Ovary (tissue), 9 donors: ENCODE data around the gene LRMDA. TPM values are rescaled to one million over a fixed set of nuclear protein-coding genes. Genes with fewer than 3 reads are reported as not detected.

Experiments used
- DNase-seq, 5 donors: peaks; one replicate each; pipeline ENCODE4 v3.0.0-alpha.2; 2019 to 2020
- H3K27ac ChIP-seq, 2 donors: fragments of 200-600 bp; one replicate each; pipeline versions ENCODE4 v1.5.1 to v1.8.0; 2019 to 2022
- H3K27me3 ChIP-seq: fragments of 200-600 bp; one replicate; pipeline ENCODE4 v1.8.0; 2022
- H3K36me3 ChIP-seq: fragments of 200-600 bp; sonication (generic); one replicate; pipeline ENCODE4 v1.5.1; 2019
- H3K4me1 ChIP-seq: one replicate; pipeline ENCODE4 v1.8.1; 2013; ENCODE audit warnings: mild to moderate bottlenecking, moderate library complexity; ENCODE audit not compliant: insufficient read depth
- H3K4me3 ChIP-seq: fragments of 200-600 bp; sonication (generic); one replicate; pipeline ENCODE4 v1.5.1; 2017
- H3K9me3 ChIP-seq, 2 donors: fragments of 200-600 bp in 1 of 2; sonication (generic) in 1 of 2; one replicate each; pipeline versions ENCODE4 v1.5.1 to v1.8.1; 2013 to 2019; ENCODE audit warnings: mild to moderate bottlenecking in 1 of 2, moderate library complexity in 1 of 2
- EP300 ChIP-seq: sonication (generic); formaldehyde crosslinking; IDR thresholded peaks from one replicate; pipeline ENCODE4 v1.6.1; 2017; ENCODE audit warnings: antibody characterized with exemption
- POLR2A ChIP-seq: fragments of 450-650 bp; IDR thresholded peaks from one replicate; pipeline ENCODE4 v1.6.1; 2017; ENCODE audit warnings: antibody characterized with exemption, mild to moderate bottlenecking, moderate library complexity
- WGBS, 3 donors: extraction: QIAGEN DNeasy Blood & Tissue Kit in 1 of 3; methylation state at CpG; one replicate each; pipeline versions ENCODE4 v1.1.5 to v1.1.7; 2013 to 2017; 5-methylcytosine and 5-hydroxymethylcytosine counted together
- intact Hi-C, 4 donors: fragments of 100-400 bp; cut with DNase I; formaldehyde crosslinking; loops; one replicate each; pipeline versions ENCODE4 v1.11.0 to v1.15.1; 2022 to 2023
- polyA plus RNA-seq, 2 donors: library from polyadenylated mRNA; stranded (reverse); fragments of 200-250 nt in 1 of 2; fragments of 350-450 nt in 1 of 2; fragmentation: Illumina TruSeq in 1 of 2; extraction: RNeasy Lipid Tissue Mini Kit (QIAGEN cat#74804) in 1 of 2; gene quantifications; one replicate each; pipeline ENCODE4 v1.2.3, GENCODE V29; 2013 to 2014
- total RNA-seq, 7 donors: library from RNA; depleted of rRNA in 2 of 7; stranded (reverse); fragments of >200 nt in 2 of 7; fragmentation: NEBNext Ultra II Directional in 3 of 7; extraction: Animal tissue kit (Norgen Biotek cat#: 25700) in 3 of 7; gene quantifications; one replicate each; pipeline versions ENCODE4 v1.1.0 to v1.2.4, GENCODE V29; 2016 to 2023
- TF ChIP-seq, protein P1 (sequence below), 3 donors: fragments of 450-650 bp in 2 of 3; fragments of 200-600 bp in 1 of 3; IDR thresholded peaks; one replicate each; pipeline versions ENCODE4 v1.5.1 to v1.8.0; 2016 to 2022; ENCODE audit warnings: antibody characterized with exemption in 3 of 3, mild to moderate bottlenecking in 1 of 3
- donor health status: DM: no; HTN: no; CAD: no; lungs with moderate emphysema.
- donor health status: DM: no; HTN: no; CAD: no.
- donor health status: Bipolar disorder and iron deficiency.
- donor health status: DM: yes; HTN: yes; CAD: no.
- donor health status: DM: no; HTN: no; CAD: no.
- donor health status: DM: yes; HTN: yes; CAD: no.

LRMDA gene
- total and polyA plus RNA-seq, 9 donors, result 14.8 to 30.7 (median 22.9) TPM

DNA sequence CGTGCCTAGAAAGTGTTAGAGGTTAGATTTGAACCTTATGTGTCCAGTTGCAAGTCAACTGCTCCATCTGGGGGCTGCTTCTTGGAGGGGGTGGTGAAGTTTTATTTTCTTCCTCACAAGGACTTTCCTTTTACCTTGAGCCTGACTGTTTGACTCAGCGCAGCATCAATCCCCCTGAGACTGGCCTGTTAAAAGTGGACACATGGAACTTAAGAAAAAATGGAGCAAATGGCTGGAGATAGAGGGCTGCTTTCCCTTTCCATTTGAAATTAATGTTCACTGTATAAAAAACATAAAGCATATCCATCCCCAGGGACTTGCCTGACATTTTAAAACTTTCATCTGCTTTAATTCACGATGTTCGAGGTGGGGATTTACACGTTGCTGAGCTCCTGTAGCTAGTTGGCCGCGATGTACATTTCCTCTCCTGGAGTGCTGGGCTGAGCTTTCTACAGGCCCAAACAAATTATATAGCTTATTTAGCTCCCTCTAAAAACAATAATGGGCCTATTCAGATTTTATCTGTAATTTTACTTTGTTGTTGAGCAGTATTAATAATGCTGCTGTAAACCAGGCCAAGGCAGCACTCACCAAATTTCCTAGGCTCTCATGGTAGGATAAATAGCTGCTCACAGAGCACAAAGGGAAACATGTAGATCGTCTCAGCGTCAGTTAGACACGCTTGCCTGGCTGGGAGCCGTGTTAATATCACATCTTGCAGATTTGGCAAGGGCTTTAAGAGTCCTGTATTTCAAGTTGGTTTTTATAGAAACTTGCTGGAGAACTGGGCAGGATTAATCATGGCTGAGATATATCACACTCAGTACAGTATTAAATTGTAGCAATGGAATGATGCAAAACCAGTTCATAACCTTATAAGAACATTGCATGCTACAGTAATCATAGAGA lies 251.5 kb downstream of the LRMDA start:
- Histone ChIP-seq H3K36me3 (no peaks in the 10 kb centered on the region), H3K9me3 (no peaks in the 10 kb centered on the region), H3K27ac (no peak overlapping the region), H3K27me3 (no peaks in the 10 kb centered on the region), H3K4me3 (no peak overlapping the region), H3K4me1 (no peaks in the 10 kb centered on the region)
- intact Hi-C loops, result no loop called here
- 54 to 82% (median 75%) methylated on average over 11 of the region's 11 CpGs for WGBS, 3 donors
- DNase-seq, result peak in 1 of 5 donors; percentile 41
- TF ChIP-seq, protein P1, sequence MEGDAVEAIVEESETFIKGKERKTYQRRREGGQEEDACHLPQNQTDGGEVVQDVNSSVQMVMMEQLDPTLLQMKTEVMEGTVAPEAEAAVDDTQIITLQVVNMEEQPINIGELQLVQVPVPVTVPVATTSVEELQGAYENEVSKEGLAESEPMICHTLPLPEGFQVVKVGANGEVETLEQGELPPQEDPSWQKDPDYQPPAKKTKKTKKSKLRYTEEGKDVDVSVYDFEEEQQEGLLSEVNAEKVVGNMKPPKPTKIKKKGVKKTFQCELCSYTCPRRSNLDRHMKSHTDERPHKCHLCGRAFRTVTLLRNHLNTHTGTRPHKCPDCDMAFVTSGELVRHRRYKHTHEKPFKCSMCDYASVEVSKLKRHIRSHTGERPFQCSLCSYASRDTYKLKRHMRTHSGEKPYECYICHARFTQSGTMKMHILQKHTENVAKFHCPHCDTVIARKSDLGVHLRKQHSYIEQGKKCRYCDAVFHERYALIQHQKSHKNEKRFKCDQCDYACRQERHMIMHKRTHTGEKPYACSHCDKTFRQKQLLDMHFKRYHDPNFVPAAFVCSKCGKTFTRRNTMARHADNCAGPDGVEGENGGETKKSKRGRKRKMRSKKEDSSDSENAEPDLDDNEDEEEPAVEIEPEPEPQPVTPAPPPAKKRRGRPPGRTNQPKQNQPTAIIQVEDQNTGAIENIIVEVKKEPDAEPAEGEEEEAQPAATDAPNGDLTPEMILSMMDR (IDR thresholded peaks at IDR 0.05), result no peak
- no peak for TF ChIP-seq EP300
- TF ChIP-seq POLR2A, result no peak

DNA sequence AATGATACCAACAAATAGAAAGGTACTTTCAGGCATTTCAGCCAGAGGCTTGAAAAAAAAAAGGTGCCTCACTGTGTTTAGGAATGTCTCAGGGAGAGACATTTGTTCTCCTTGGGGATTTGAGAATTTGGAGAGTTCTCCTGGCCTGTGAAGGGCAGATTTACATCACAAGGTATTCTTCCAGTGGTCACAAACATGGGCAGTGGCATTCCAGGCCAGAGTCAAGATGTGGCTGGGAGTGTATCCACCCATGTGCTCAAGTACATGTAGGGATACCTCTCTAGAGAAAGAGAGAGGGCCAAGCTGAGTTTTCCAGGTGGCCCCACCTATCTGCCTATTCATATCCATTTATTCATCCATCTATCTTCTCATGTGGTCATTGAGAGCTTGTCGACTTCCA lies 253.8 kb downstream of the LRMDA start:
- no peaks in the 10 kb centered on the region for H3K9me3 ChIP-seq
- DNase-seq, result no peak
- TF ChIP-seq, protein P1 (IDR thresholded peaks at IDR 0.05), result no peak
- TF ChIP-seq POLR2A, result no peak
- no peak for TF ChIP-seq EP300
- H3K4me3 ChIP-seq, result no peak overlapping the region
- no peaks in the 10 kb centered on the region for H3K36me3 ChIP-seq
- no peak overlapping the region for H3K27ac ChIP-seq
- intact Hi-C loops, result no loop called here
- no peaks in the 10 kb centered on the region for H3K27me3 ChIP-seq
- 81 to 98% (median 89%) methylated on average over 1 of the region's 1 CpG for WGBS, 3 donors
- peaks cover 3% of the 10 kb centered on the region for H3K4me1 ChIP-seq

DNA sequence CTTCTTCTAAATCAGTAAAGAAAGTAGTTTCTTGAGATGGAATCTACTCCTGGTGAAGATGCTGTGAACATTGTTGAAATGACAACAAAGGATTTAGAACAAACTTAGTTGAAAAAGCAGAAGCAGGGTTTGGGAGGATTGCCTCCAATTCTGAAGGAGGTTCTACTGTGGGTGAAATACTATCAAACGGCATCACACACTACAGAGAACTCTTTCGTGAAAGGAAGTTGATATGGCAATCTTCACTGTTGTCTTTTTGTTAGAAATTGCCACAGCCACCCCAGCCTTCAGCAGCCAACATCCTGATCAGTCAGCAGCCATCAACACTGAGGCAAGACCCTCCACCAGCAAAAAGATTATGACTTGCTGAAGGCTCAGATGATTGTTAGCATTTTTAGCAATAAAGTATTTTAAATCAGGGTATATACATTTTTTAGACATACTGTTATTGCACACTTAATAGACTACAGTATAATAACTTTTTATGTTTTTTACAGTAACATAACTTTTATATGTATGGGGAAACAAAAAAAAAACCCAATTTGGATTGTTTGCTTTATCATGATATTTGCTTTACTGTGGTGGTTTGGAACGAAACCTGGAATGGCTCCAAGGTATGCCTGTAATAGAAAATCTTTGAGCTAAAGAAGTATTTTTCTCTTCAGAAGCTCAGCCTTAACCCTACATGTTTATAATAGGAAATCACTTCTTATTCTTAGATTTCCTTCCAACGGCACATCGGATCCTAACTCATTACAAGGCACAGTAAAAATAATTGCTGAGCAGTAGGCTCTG lies 257.3 kb downstream of the LRMDA start:
- intact Hi-C loops, result no loop called here
- no peaks in the 10 kb centered on the region for H3K27me3 ChIP-seq
- TF ChIP-seq EP300 (no peak), POLR2A (no peak)
- TF ChIP-seq, protein P1 (IDR thresholded peaks at IDR 0.05), result no peak
- H3K27ac ChIP-seq, result no peak overlapping the region
- H3K36me3 ChIP-seq, result no peaks in the 10 kb centered on the region
- no peak overlapping the region for H3K4me3 ChIP-seq
- DNase-seq, result no peak
- no peaks in the 10 kb centered on the region for H3K9me3 ChIP-seq
- WGBS, 3 donors, result 38 to 47% (median 41%) methylated on average over 5 of the region's 5 CpGs
- peaks cover 6% of the 10 kb centered on the region for H3K4me1 ChIP-seq

DNA sequence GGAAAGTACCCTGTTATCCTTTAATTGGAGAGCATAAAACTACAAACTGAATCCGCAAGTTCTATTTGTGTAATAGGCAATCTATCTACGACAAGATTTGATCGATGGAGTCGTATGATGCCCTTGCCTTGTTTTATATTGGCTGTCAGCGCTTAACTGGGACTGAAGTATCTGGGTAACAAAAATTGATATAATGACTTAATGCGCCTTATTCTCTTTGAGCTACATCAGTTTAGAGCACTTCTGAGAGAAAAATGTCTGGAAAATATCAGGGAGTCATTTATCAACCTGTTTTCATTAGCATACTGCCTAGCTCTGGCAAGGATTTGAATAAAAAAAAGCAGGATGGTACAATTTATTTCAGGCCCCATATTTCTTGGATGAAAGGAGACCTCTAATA lies 262.1 kb downstream of the LRMDA start:
- no peak for DNase-seq
- intact Hi-C loops, result no loop called here
- TF ChIP-seq POLR2A (no peak), EP300 (no peak)
- TF ChIP-seq, protein P1 (IDR thresholded peaks at IDR 0.05), result no peak
- Histone ChIP-seq H3K9me3 (no peaks in the 10 kb centered on the region), H3K4me3 (no peak overlapping the region), H3K4me1 (peaks cover 6% of the 10 kb centered on the region), H3K27ac (no peak overlapping the region), H3K36me3 (no peaks in the 10 kb centered on the region), H3K27me3 (no peaks in the 10 kb centered on the region)
- 85 to 89% (median 87%) methylated on average over 6 of the region's 6 CpGs for WGBS, 3 donors
